Sigmoid colon (tissue), 7 donors: ENCODE measurements around the gene TBP. TPM values are rescaled to one million over a fixed set of nuclear protein-coding genes. Genes with fewer than 3 reads are reported as not detected.
A peak's percentile ranks its signal among the peaks of the same experiment; 100 is the strongest.

Experiments
- DNase-seq: peaks from one replicate; pipeline ENCODE4 v3.0.0-alpha.2; 2019
- H3K27ac ChIP-seq, 4 donors: fragments of 200-600 bp; sonication (generic); one replicate each; pipeline ENCODE4 v1.5.1; 2016 to 2019; ENCODE audit warnings: mild to moderate bottlenecking in 1 of 4
- H3K27me3 ChIP-seq, 3 donors: fragments of 200-600 bp; sonication (generic); one replicate each; pipeline ENCODE4 v1.5.1; 2019; ENCODE audit warnings: mild to moderate bottlenecking in 1 of 3
- H3K36me3 ChIP-seq, 4 donors: fragments of 200-600 bp; sonication (generic); one replicate each; pipeline ENCODE4 v1.5.1; 2016 to 2019
- H3K4me1 ChIP-seq, 4 donors: fragments of 200-600 bp; sonication (generic); one replicate each; pipeline ENCODE4 v1.5.1; 2017 to 2019
- H3K4me3 ChIP-seq, 4 donors: fragments of 200-600 bp; sonication (generic); one replicate each; pipeline ENCODE4 v1.5.1; 2017 to 2019; ENCODE audit warnings: mild to moderate bottlenecking in 2 of 4, moderate library complexity in 1 of 4
- H3K9me3 ChIP-seq, 4 donors: fragments of 200-600 bp in 3 of 4; sonication (generic) in 3 of 4; one replicate each; pipeline versions ENCODE4 v1.5.1 to v1.6.1; 2013 to 2019
- EP300 ChIP-seq, 4 donors: sonication (generic); formaldehyde crosslinking; IDR thresholded peaks; one replicate each; pipeline ENCODE4 v1.6.1; 2017; ENCODE audit warnings: antibody characterized with exemption in 4 of 4
- POLR2A ChIP-seq, 2 donors: fragments of 450-650 bp; IDR thresholded peaks; one replicate each; pipeline ENCODE4 v1.6.1; 2016; ENCODE audit warnings: antibody characterized with exemption in 2 of 2, mild to moderate bottlenecking in 2 of 2, moderate library complexity in 2 of 2
- POLR2AphosphoS5 ChIP-seq, 4 donors: sonication (generic); formaldehyde crosslinking; IDR thresholded peaks; one replicate each; pipeline ENCODE4 v1.6.1; 2017; ENCODE audit warnings: antibody characterized with exemption in 4 of 4
- WGBS, 2 donors: extraction: QIAGEN DNeasy Blood & Tissue Kit; methylation state at CpG; one replicate each; pipeline ENCODE4 v1.1.7; 2013; 5-methylcytosine and 5-hydroxymethylcytosine counted together
- intact Hi-C: fragments of 100-400 bp; cut with DNase I; formaldehyde crosslinking; loops from one replicate; pipeline ENCODE4 v1.15.1; 2023
- polyA plus RNA-seq, 3 donors: library from polyadenylated mRNA; stranded (reverse); fragments of 200-250 nt; gene quantifications; one replicate each; pipeline ENCODE4 v1.2.3, GENCODE V29; 2013
- total RNA-seq, 4 donors: library from RNA; depleted of rRNA; stranded (reverse); fragments of >200 nt; gene quantifications; one replicate each; pipeline ENCODE4 v1.1.0, GENCODE V29; 2016
- TF ChIP-seq, protein P1 (sequence below), 4 experiments: fragments of 450-650 bp in 3 of 4; fragments of 200-600 bp in 1 of 4; IDR thresholded peaks; one replicate each; pipeline ENCODE4 v1.5.1; 2016 to 2019; ENCODE audit warnings: antibody characterized with exemption in 4 of 4, mild to moderate bottlenecking in 3 of 4, moderate library complexity in 2 of 4
- donor health status: healthy with polysubstance abuse.
- donor health status: Bipolar disorder and iron deficiency.
- donor health status: healthy.

Gene TBP
- total and polyA plus RNA-seq, 7 donors, result 6.0 to 31.0 (median 17.1) TPM

DNA sequence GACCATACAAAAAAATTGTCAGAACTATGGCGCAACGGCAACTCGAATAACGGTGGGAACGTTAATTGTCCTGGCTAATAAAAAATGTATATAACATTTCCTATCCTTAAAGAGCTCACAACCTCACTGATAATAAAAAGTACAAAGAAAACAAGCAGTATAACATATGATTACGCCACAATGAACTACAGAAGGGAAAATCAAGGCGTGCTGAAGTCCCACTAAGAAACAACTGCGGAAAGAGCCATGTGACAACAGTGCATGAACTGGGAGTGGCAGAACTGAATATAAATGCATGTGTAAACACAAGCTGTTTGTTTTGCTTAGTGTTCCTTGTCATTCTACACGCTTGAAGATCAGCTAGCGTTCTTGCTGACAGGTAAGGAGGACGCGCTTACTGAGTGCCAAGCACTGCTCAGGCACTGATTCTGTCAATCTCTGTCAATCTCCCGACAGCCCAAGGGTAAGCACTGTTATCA lies 596 bp upstream of the TBP start:
- peak overlapping the region; percentile 71 to 92 (median 87) for H3K4me3 ChIP-seq
- DNase-seq, result no peak
- H3K27me3 ChIP-seq, result no peaks in the 10 kb centered on the region
- peak overlapping the region; percentile 92 to 94 (median 93) for H3K27ac ChIP-seq
- peaks cover 0 to 23% (median 5%) of the 10 kb centered on the region in 4 donors for H3K36me3 ChIP-seq
- 0% methylated on average over 13 of the region's 13 CpGs for WGBS, 2 donors
- TF ChIP-seq, protein P1, sequence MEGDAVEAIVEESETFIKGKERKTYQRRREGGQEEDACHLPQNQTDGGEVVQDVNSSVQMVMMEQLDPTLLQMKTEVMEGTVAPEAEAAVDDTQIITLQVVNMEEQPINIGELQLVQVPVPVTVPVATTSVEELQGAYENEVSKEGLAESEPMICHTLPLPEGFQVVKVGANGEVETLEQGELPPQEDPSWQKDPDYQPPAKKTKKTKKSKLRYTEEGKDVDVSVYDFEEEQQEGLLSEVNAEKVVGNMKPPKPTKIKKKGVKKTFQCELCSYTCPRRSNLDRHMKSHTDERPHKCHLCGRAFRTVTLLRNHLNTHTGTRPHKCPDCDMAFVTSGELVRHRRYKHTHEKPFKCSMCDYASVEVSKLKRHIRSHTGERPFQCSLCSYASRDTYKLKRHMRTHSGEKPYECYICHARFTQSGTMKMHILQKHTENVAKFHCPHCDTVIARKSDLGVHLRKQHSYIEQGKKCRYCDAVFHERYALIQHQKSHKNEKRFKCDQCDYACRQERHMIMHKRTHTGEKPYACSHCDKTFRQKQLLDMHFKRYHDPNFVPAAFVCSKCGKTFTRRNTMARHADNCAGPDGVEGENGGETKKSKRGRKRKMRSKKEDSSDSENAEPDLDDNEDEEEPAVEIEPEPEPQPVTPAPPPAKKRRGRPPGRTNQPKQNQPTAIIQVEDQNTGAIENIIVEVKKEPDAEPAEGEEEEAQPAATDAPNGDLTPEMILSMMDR (IDR thresholded peaks at IDR 0.05), result no peak
- TF ChIP-seq POLR2AphosphoS5 (IDR thresholded peaks at IDR 0.05) (no peak), EP300 (IDR thresholded peaks at IDR 0.05) (no peak), POLR2A (IDR thresholded peaks at IDR 0.05) (no peak)
- intact Hi-C loops, result loop anchor here (1.0 to 5.0 kb wide), 2 partner anchors 246 to 802 kb away; partner anchors contain the start of genes DYNLT2, ERMARD and FAM120B
- H3K4me1 ChIP-seq, result peaks cover 0 to 54% (median 50%) of the 10 kb centered on the region in 4 donors
- no peaks in the 10 kb centered on the region for H3K9me3 ChIP-seq

DNA sequence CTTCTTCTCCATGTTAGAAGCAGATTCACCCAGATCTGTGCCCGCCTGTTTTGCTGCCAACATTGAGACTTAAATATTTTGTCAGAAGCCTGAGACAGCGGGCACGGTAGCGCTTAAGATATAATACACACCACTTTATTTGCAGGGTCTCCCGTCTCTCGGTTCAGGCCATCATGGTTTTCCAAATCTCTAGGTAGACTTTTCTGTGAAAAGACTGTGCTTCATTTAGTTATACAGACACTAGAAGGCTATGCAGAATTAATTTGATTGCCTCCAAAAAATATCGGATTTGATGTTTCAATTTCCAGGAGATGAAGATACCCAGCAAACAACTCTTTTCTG lies 598 bp downstream of the TBP start:
- Histone ChIP-seq H3K4me3 (peak overlapping the region; percentile 71 to 92 (median 87)), H3K36me3 (peaks cover 0 to 25% (median 5%) of the 10 kb centered on the region in 4 donors), H3K4me1 (peaks cover 0 to 44% (median 41%) of the 10 kb centered on the region in 4 donors), H3K9me3 (no peaks in the 10 kb centered on the region), H3K27me3 (no peaks in the 10 kb centered on the region), H3K27ac (peak overlapping the region; percentile 92 to 94 (median 93))
- TF ChIP-seq POLR2A (IDR thresholded peaks at IDR 0.05) (no peak), EP300 (IDR thresholded peaks at IDR 0.05) (no peak)
- intact Hi-C loops, result loop anchor here (5.0 kb wide), 1 partner anchor 247 kb away; the partner anchor contains the start of gene FAM120B
- DNase-seq, result no peak
- 1% methylated on average over 7 of the region's 7 CpGs for WGBS, 2 donors

DNA sequence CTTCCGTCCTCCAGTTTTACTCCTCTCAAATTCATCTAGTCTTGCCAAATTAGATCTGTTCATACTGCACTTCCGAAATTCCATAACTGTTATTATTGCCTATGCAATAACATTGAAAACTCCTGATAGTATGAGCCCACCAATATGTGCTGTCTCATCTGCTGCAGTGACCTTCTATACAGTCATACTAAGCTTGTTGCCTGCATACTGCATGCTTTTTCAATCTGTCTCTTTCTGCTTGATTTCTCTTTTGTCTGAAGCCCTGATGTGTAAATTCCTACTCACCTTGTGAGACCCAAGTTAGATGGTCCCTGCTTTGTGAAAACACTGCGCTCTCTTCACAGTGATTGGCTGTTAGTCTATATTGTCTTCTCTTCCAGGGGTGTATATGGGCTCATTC lies 1.1 kb downstream of the TBP start:
- H3K4me1 ChIP-seq, result peaks cover 0 to 39% (median 35%) of the 10 kb centered on the region in 4 donors
- H3K4me3 ChIP-seq, result peak overlapping the region in 3 of 4 donors; percentile 71 to 92 (median 89)
- H3K36me3 ChIP-seq, result peaks cover 0 to 25% (median 5%) of the 10 kb centered on the region in 4 donors
- intact Hi-C loops, result no loop called here
- no peaks in the 10 kb centered on the region for H3K27me3 ChIP-seq
- no peaks in the 10 kb centered on the region for H3K9me3 ChIP-seq
- TF ChIP-seq POLR2AphosphoS5 (IDR thresholded peaks at IDR 0.05) (no peak), EP300 (IDR thresholded peaks at IDR 0.05) (no peak)
- 37 to 62% methylated on average over 3 of the region's 3 CpGs for WGBS, 2 donors
- DNase-seq, result no peak
- peak overlapping the region in 1 of 4 donors; percentile 94 for H3K27ac ChIP-seq

DNA sequence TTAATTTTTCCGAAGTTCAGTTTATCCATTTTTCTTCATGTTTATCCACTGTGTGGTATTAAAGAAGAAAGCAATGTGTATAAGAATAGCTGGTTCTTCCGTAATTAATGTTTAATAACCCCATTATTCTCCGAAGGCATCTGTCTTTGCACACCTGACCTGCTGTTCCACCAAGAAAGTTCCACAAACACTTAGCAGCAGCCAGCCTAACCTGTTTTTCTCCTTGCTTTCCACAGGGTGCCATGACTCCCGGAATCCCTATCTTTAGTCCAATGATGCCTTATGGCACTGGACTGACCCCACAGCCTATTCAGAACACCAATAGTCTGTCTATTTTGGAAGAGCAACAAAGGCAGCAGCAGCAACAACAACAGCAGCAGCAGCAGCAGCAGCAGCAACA lies 7.4 kb downstream of the TBP start:
- H3K36me3 ChIP-seq, result peaks cover 15 to 87% (median 31%) of the 10 kb centered on the region in 4 donors
- H3K4me3 ChIP-seq, result no peak overlapping the region
- intact Hi-C loops, result no loop called here
- H3K27ac ChIP-seq, result no peak overlapping the region
- no peaks in the 10 kb centered on the region for H3K4me1 ChIP-seq
- TF ChIP-seq POLR2A (IDR thresholded peaks at IDR 0.05), result no peak
- TF ChIP-seq EP300 (IDR thresholded peaks at IDR 0.05), result no peak
- H3K27me3 ChIP-seq, result no peaks in the 10 kb centered on the region
- no peak for DNase-seq
- WGBS, 2 donors, result 94 to 95% methylated on average over 4 of the region's 4 CpGs
- no peaks in the 10 kb centered on the region for H3K9me3 ChIP-seq

DNA sequence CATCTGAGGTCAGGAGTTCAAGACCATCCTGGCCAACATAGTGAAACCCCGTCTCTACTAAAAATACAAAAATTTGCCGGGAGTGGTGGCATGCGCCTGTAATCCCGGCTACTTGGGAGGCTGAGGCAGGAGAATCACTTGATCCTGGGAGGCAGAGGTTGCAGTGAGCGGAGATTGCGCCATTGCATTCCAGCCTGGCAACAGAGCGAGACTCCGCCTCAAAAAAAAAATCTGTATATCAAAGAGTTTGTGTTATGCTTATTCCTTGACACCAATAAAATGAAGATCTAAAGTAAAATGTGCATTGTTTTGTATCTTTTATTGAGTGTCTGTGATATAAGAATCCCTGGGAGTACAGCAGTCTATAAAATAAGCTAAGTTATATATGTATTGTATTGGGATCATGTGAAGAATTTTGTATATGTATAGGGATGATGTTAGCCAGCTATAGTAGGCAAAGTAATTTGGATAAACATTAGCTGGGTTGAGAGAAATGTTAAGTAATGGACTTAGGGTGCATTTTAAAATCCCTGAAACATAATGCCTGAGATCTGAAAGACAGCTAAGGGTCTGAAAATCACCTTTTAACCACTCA lies 10.9 kb downstream of the TBP start:
- WGBS, 2 donors, result 97 to 98% methylated on average over 7 to 8 of the region's 8 CpGs
- no peak for DNase-seq
- intact Hi-C loops, result no loop called here
- Histone ChIP-seq H3K4me3 (no peak overlapping the region), H3K9me3 (no peaks in the 10 kb centered on the region), H3K27ac (no peak overlapping the region), H3K27me3 (no peaks in the 10 kb centered on the region), H3K4me1 (no peaks in the 10 kb centered on the region), H3K36me3 (peaks cover 21 to 96% (median 46%) of the 10 kb centered on the region in 4 donors)
- TF ChIP-seq EP300 (IDR thresholded peaks at IDR 0.05) (no peak), POLR2AphosphoS5 (IDR thresholded peaks at IDR 0.05) (no peak), POLR2A (IDR thresholded peaks at IDR 0.05) (no peak)
- TF ChIP-seq, protein P1 (IDR thresholded peaks at IDR 0.05), result no peak

DNA sequence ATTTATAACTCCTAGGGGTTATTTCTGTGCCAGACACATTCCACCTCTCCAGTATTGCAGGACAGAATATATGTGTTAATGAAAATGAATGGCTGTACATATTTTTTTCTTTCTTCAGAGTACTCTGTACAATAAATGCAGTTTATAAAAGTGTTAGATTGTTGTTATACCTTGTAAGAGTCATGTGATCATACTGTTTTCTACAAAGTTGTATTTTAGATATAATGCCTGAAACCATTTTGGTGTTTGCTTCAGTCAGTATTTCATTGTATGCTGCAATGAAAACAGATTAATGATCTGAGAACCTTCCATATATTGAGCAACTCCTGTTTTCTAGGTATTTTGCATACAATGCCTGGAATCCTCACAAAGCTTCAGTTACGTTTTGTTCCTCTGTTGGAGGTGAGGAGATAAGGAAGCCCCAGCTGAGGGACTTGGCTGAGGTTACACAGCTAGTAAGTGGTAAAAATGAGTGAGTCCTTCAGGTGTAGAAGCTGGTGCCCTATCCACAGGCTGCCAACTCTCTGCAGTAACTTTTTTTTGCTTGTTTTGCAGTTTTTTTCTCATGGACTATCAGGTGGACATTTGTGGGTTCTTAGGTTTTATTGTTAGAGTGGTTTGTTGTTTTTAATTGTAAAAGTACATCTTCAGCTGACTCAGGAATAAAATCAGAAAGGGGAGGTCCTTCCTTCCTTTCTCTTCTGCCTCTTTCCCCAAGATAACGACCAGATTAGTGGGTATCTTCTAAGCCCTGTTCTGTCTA lies 18.7 kb downstream of the TBP start:
- WGBS, 2 donors, result 78 to 92% methylated on average over 2 of the region's 2 CpGs

More for the DNA sequence above, 18.7 kb downstream of the TBP start:
- intact Hi-C loops, result no loop called here
- DNase-seq, result no peak
- Histone ChIP-seq H3K9me3 (no peaks in the 10 kb centered on the region), H3K27ac (no peak overlapping the region), H3K4me3 (no peak overlapping the region), H3K36me3 (peaks cover 6 to 97% (median 43%) of the 10 kb centered on the region in 4 donors), H3K27me3 (no peaks in the 10 kb centered on the region), H3K4me1 (peaks cover 0 to 3% (median 0%) of the 10 kb centered on the region in 4 donors)
- no peak for TF ChIP-seq POLR2A (IDR thresholded peaks at IDR 0.05)
- TF ChIP-seq POLR2AphosphoS5 (IDR thresholded peaks at IDR 0.05), result no peak
- TF ChIP-seq EP300 (IDR thresholded peaks at IDR 0.05), result no peak
- TF ChIP-seq, protein P1 (IDR thresholded peaks at IDR 0.05), result no peak
